ENCODE data around the gene OR3A3. TPM values are rescaled to one million over a fixed set of nuclear protein-coding genes. Genes with fewer than 3 reads are reported as not detected.

OR3A3 gene
- total and polyA plus RNA-seq, 2 of the 8 experiments (the other 6 are each of a cell fraction or from before 2014, with no cell fraction given) = not detected

DNA sequence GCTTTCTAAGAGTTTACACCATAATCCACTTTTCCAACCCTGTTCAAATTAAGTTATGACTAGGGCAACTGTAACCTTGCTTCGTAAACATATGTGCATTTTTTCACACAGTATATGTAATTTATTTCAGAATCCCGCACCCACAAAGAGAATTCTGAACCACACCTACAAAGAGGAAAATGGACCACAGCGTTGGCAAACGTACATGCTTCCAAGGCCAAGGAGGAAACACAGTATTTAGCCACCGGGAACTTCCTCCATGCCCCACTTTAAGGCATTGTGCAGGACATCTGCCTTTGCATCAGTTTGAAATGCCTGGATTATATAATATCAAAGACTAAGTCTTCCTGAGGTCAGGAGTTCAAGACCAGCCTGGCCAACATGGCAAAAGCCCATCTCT lies 58.4 kb downstream of the OR3A3 start (continued):
- no peak for TF ChIP-seq BRCA1 (IDR thresholded peaks at IDR 0.05; ENCODE audit: low read depth, low read length)
- no peak for TF ChIP-seq JUND (IDR thresholded peaks at IDR 0.05; ENCODE audit: low read length)
- TF ChIP-seq, protein P1, sequence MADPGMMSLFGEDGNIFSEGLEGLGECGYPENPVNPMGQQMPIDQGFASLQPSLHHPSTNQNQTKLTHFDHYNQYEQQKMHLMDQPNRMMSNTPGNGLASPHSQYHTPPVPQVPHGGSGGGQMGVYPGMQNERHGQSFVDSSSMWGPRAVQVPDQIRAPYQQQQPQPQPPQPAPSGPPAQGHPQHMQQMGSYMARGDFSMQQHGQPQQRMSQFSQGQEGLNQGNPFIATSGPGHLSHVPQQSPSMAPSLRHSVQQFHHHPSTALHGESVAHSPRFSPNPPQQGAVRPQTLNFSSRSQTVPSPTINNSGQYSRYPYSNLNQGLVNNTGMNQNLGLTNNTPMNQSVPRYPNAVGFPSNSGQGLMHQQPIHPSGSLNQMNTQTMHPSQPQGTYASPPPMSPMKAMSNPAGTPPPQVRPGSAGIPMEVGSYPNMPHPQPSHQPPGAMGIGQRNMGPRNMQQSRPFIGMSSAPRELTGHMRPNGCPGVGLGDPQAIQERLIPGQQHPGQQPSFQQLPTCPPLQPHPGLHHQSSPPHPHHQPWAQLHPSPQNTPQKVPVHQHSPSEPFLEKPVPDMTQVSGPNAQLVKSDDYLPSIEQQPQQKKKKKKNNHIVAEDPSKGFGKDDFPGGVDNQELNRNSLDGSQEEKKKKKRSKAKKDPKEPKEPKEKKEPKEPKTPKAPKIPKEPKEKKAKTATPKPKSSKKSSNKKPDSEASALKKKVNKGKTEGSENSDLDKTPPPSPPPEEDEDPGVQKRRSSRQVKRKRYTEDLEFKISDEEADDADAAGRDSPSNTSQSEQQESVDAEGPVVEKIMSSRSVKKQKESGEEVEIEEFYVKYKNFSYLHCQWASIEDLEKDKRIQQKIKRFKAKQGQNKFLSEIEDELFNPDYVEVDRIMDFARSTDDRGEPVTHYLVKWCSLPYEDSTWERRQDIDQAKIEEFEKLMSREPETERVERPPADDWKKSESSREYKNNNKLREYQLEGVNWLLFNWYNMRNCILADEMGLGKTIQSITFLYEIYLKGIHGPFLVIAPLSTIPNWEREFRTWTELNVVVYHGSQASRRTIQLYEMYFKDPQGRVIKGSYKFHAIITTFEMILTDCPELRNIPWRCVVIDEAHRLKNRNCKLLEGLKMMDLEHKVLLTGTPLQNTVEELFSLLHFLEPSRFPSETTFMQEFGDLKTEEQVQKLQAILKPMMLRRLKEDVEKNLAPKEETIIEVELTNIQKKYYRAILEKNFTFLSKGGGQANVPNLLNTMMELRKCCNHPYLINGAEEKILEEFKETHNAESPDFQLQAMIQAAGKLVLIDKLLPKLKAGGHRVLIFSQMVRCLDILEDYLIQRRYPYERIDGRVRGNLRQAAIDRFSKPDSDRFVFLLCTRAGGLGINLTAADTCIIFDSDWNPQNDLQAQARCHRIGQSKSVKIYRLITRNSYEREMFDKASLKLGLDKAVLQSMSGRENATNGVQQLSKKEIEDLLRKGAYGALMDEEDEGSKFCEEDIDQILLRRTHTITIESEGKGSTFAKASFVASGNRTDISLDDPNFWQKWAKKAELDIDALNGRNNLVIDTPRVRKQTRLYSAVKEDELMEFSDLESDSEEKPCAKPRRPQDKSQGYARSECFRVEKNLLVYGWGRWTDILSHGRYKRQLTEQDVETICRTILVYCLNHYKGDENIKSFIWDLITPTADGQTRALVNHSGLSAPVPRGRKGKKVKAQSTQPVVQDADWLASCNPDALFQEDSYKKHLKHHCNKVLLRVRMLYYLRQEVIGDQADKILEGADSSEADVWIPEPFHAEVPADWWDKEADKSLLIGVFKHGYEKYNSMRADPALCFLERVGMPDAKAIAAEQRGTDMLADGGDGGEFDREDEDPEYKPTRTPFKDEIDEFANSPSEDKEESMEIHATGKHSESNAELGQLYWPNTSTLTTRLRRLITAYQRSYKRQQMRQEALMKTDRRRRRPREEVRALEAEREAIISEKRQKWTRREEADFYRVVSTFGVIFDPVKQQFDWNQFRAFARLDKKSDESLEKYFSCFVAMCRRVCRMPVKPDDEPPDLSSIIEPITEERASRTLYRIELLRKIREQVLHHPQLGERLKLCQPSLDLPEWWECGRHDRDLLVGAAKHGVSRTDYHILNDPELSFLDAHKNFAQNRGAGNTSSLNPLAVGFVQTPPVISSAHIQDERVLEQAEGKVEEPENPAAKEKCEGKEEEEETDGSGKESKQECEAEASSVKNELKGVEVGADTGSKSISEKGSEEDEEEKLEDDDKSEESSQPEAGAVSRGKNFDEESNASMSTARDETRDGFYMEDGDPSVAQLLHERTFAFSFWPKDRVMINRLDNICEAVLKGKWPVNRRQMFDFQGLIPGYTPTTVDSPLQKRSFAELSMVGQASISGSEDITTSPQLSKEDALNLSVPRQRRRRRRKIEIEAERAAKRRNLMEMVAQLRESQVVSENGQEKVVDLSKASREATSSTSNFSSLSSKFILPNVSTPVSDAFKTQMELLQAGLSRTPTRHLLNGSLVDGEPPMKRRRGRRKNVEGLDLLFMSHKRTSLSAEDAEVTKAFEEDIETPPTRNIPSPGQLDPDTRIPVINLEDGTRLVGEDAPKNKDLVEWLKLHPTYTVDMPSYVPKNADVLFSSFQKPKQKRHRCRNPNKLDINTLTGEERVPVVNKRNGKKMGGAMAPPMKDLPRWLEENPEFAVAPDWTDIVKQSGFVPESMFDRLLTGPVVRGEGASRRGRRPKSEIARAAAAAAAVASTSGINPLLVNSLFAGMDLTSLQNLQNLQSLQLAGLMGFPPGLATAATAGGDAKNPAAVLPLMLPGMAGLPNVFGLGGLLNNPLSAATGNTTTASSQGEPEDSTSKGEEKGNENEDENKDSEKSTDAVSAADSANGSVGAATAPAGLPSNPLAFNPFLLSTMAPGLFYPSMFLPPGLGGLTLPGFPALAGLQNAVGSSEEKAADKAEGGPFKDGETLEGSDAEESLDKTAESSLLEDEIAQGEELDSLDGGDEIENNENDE (IDR thresholded peaks at IDR 0.05; ENCODE audit: insufficient replicate concordance, low read length) = no peak
